KOPT-K1 (cell line): ENCODE results near the gene CETN3.
"Not testable (repeated sequence)": the region's sequence is repeated elsewhere in the genome, so short reads cannot be mapped to it uniquely, and the experiment has no call there.

Experiments
- H3K27ac ChIP-seq: fragments of 200-600 bp; sonication (generic); 2 replicates; pipeline ENCODE4 v1.5.1; 2016; ENCODE audit warnings: antibody characterized with exemption, mild to moderate bottlenecking, low read depth, low read length; ENCODE audit not compliant: poor library complexity, severe bottlenecking
- H3K36me3 ChIP-seq: fragments of 200-600 bp; sonication (generic); 2 replicates; pipeline ENCODE4 v1.5.1; 2017; ENCODE audit warnings: antibody characterized with exemption, mild to moderate bottlenecking, low read length, moderate library complexity; ENCODE audit not compliant: insufficient read depth
- H3K9me3 ChIP-seq: fragments of 200-600 bp; sonication (generic); 2 replicates; pipeline ENCODE4 v1.5.1; 2017; ENCODE audit warnings: antibody characterized with exemption, low read length, mild to moderate bottlenecking; ENCODE audit not compliant: insufficient read depth, poor library complexity, severe bottlenecking

CETN3 gene

GRCh38 chr5:90398726-90399125, 10.8 kb downstream of the CETN3 start:
- H3K36me3 ChIP-seq = peaks cover 52% of the 10 kb centered on the region
- no peak overlapping the region for H3K27ac ChIP-seq
- no peaks in the 10 kb centered on the region for H3K9me3 ChIP-seq

- Histone ChIP-seq H3K9me3 (no peaks in the 10 kb centered on the region), H3K27ac (no peak overlapping the region), H3K36me3 (peaks cover 48% of the 10 kb centered on the region)
These were observed 14.6 kb downstream of the CETN3 start for GRCh38 chr5:90395005-90395404.

- Histone ChIP-seq H3K27ac (no peak overlapping the region), H3K9me3 (no peaks in the 10 kb centered on the region), H3K36me3 (peaks cover 21% of the 10 kb centered on the region)
These were observed 18.6 kb downstream of the CETN3 start for GRCh38 chr5:90390928-90391327.

- Histone ChIP-seq H3K27ac (no peak overlapping the region), H3K9me3 (no peaks in the 10 kb centered on the region), H3K36me3 (peaks cover 18% of the 10 kb centered on the region)
These were observed 19.2 kb downstream of the CETN3 start for GRCh38 chr5:90390326-90390725.

- H3K36me3 ChIP-seq = peaks cover 5% of the 10 kb centered on the region
- no peaks in the 10 kb centered on the region for H3K9me3 ChIP-seq
- H3K27ac ChIP-seq = no peak overlapping the region
These were observed 22.0 kb downstream of the CETN3 start for GRCh38 chr5:90387508-90387907.

GRCh38 chr5:90386099-90386710, 23.4 kb downstream of the CETN3 start:
- Histone ChIP-seq H3K36me3 (no peaks in the 10 kb centered on the region), H3K9me3 (no peaks in the 10 kb centered on the region), H3K27ac (no peak overlapping the region)

GRCh38 chr5:90384389-90384788, 25.2 kb downstream of the CETN3 start:
- Histone ChIP-seq H3K9me3 (no peaks in the 10 kb centered on the region), H3K36me3 (no peaks in the 10 kb centered on the region), H3K27ac (no peak overlapping the region)

- no peaks in the 10 kb centered on the region for H3K36me3 ChIP-seq
- H3K9me3 ChIP-seq = no peaks in the 10 kb centered on the region
- no peak overlapping the region for H3K27ac ChIP-seq
These were observed 25.7 kb downstream of the CETN3 start for GRCh38 chr5:90383903-90384302.

- Histone ChIP-seq H3K36me3 (no peaks in the 10 kb centered on the region), H3K9me3 (no peaks in the 10 kb centered on the region), H3K27ac (no peak overlapping the region)
These were observed 28.2 kb downstream of the CETN3 start for GRCh38 chr5:90381213-90381929.

GRCh38 chr5:90379652-90380051, 29.9 kb downstream of the CETN3 start:
- H3K9me3 ChIP-seq = peaks cover 5% of the 10 kb centered on the region
- no peak overlapping the region for H3K27ac ChIP-seq
- no peaks in the 10 kb centered on the region for H3K36me3 ChIP-seq

GRCh38 chr5:90378752-90379151, 30.8 kb downstream of the CETN3 start:
- Histone ChIP-seq H3K27ac (no peak overlapping the region), H3K9me3 (peaks cover 5% of the 10 kb centered on the region), H3K36me3 (no peaks in the 10 kb centered on the region)

- H3K27ac ChIP-seq, H3K36me3 ChIP-seq: not testable (repeated sequence)
These were observed 38.3 kb downstream of the CETN3 start for GRCh38 chr5:90371269-90371668.

GRCh38 chr5:90368454-90369246, 40.9 kb downstream of the CETN3 start:
- H3K27ac ChIP-seq = no peak overlapping the region
- peaks cover 5% of the 10 kb centered on the region for H3K9me3 ChIP-seq
- H3K36me3 ChIP-seq = no peaks in the 10 kb centered on the region

More at GRCh38 chr5:90371269-90371668, 38.3 kb downstream of the CETN3 start:
- peaks cover 10% of the 10 kb centered on the region for H3K9me3 ChIP-seq

GRCh38 chr5:90367879-90368278, 41.7 kb downstream of the CETN3 start:
- Histone ChIP-seq H3K9me3 (peaks cover 5% of the 10 kb centered on the region), H3K27ac (no peak overlapping the region), H3K36me3 (no peaks in the 10 kb centered on the region)

- Histone ChIP-seq H3K36me3 (no peaks in the 10 kb centered on the region), H3K9me3 (peaks cover 3% of the 10 kb centered on the region), H3K27ac (no peak overlapping the region)
These were observed 42.6 kb downstream of the CETN3 start for GRCh38 chr5:90366948-90367347.
